HepG2 (cell line): ENCODE results near the gene TOR1B. TPM values are rescaled to one million over a fixed set of nuclear protein-coding genes. Genes with fewer than 3 reads are reported as not detected.

Experiments
- ATAC-seq: fragments of 200-7000 bp; cut with Tn5 transposase; 3 replicates; pipeline ENCODE4 v1.9.1; 2020; ENCODE audit warnings: mild to moderate bottlenecking, moderate library complexity
- BruUV-seq: library from RNA; stranded (reverse); fragments of 400-500 nt; replicated peaks from 2 replicates; lab custom pipeline; 2021; lab: Mats Ljungman, UMichigan
- CTCF ChIA-PET: fragments of 300-600 bp; formaldehyde crosslinking; extraction: SDS; loops from one replicate; lab custom pipeline; 2021; ENCODE audit warnings: low total read pairs, inconsistent platforms, low intra/inter-chr PET ratio; lab: Yijun Ruan, JAX
- POLR2A ChIA-PET: fragments of 350-600 bp; sonication (Branson Sonifier 250); formaldehyde crosslinking; loops from one replicate; lab custom pipeline; 2020; ENCODE audit warnings: antibody characterized with exemption, inconsistent platforms; lab: Yijun Ruan, JAX
- DNase-seq: peaks from one replicate; pipeline ENCODE4 v3.0.0-alpha.2; 2015; ENCODE audit warnings: low spot score
- FAIRE-seq: peaks from 3 replicates; lab custom pipeline; 2011; peaks lifted over from hg19 to GRCh38; lab: Jason Lieb, UNC
- H2AFZ ChIP-seq: one replicate; pipeline ENCODE4 v1.6.1; 2011; ENCODE audit warnings: low read length, inconsistent platforms
- H3K27ac ChIP-seq: fragments of 300-600 bp; 3 replicates; pipeline ENCODE4 v1.8.0; 2011; ENCODE audit warnings: mixed run types, mild to moderate bottlenecking, mixed read lengths, low read length, inconsistent platforms; ENCODE audit not compliant: insufficient read depth; ENCODE audit errors: extremely low read length
- H3K27me3 ChIP-seq, 2 experiments: fragments of 200-600 bp in 1 of 2; 2 replicates in 1 of 2; 3 replicates in 1 of 2; pipeline versions ENCODE4 v1.6.0 to v1.8.0; 2011; ENCODE audit warnings: low read length in 2 of 2, mild to moderate bottlenecking in 2 of 2, moderate library complexity in 2 of 2, inconsistent platforms in 1 of 2; ENCODE audit not compliant: insufficient read depth in 2 of 2, control insufficient read depth in 1 of 2
- H3K36me3 ChIP-seq, 2 experiments: fragments of 200-600 bp in 1 of 2; replicated peaks in 1 of 2; 2 replicates in 1 of 2; 3 replicates in 1 of 2; pipeline versions ENCODE4 v1.5.1 to v1.8.0; 2011; ENCODE audit warnings: low read length in 2 of 2, inconsistent platforms in 1 of 2; ENCODE audit not compliant: insufficient read depth in 2 of 2, control insufficient read depth in 1 of 2
- H3K4me1 ChIP-seq: 2 replicates; pipeline ENCODE4 v1.5.1; 2012; ENCODE audit warnings: low read length, inconsistent platforms; ENCODE audit not compliant: insufficient read depth
- H3K4me2 ChIP-seq: 2 replicates; pipeline ENCODE4 v1.6.0; 2011; ENCODE audit warnings: low read depth, low read length, inconsistent platforms
- H3K4me3 ChIP-seq, 3 experiments: fragments of 200-600 bp in 1 of 3; sonication (generic), shearing (Covaris generic) in 1 of 3; replicated peaks in 1 of 3; 2 replicates each; pipeline ENCODE4 v1.5.1; 2011 to 2016; ENCODE audit warnings: low read length in 3 of 3, inconsistent platforms in 2 of 3, low read depth in 2 of 3, mild to moderate bottlenecking in 2 of 3, control low read depth in 1 of 3, mixed read lengths in 1 of 3; ENCODE audit not compliant: insufficient read depth in 1 of 3
- H3K79me2 ChIP-seq: one replicate; pipeline ENCODE4 v1.6.1; 2011; ENCODE audit warnings: low read length, inconsistent platforms; ENCODE audit not compliant: insufficient read depth
- H3K9ac ChIP-seq: 2 replicates; pipeline ENCODE4 v1.6.0; 2011; ENCODE audit warnings: mild to moderate bottlenecking, low read depth, low read length, inconsistent platforms; ENCODE audit not compliant: insufficient read depth
- H3K9me3 ChIP-seq: 2 replicates; pipeline ENCODE4 v1.5.1; 2012; ENCODE audit warnings: mild to moderate bottlenecking, low read length
- H4K20me1 ChIP-seq: 2 replicates; pipeline ENCODE4 v1.6.0; 2011; ENCODE audit warnings: inconsistent platforms, mild to moderate bottlenecking, low read length, moderate library complexity; ENCODE audit not compliant: insufficient read depth
- AHR ChIP-seq: IDR thresholded peaks from 2 replicates; pipeline ENCODE4 v1.6.1; 2018; ENCODE audit warnings: missing genetic modification reagents, missing compliant biosample characterization
- FOXP1 ChIP-seq, 2 experiments: fragments of 450-650 bp in 1 of 2; IDR thresholded peaks; 2 replicates each; pipeline ENCODE4 v1.6.1; 2017 to 2018; ENCODE audit warnings: antibody characterized with exemption in 1 of 2
- PLRG1 ChIP-seq: fragments of 450-650 bp; conservative IDR thresholded peaks from 2 replicates; pipeline ENCODE4 v1.6.1; 2016
- SOX13 ChIP-seq, 3 experiments: fragments of 450-650 bp in 1 of 3; sonication (generic) in 1 of 3; formaldehyde crosslinking in 1 of 3; IDR thresholded peaks in 2 of 3; conservative IDR thresholded peaks in 1 of 3; 2 replicates each; pipeline versions ENCODE4 v1.5.0 to v1.6.1; 2016 to 2020; ENCODE audit warnings: antibody characterized with exemption in 1 of 3, mild to moderate bottlenecking in 1 of 3, missing compliant biosample characterization in 1 of 3, missing genetic modification reagents in 1 of 3, moderate library complexity in 1 of 3
- XRCC5 ChIP-seq: fragments of 200-400 bp; formaldehyde crosslinking; optimal IDR thresholded peaks from 2 replicates; pipeline ENCODE3; 2017; ENCODE audit warnings: mild to moderate bottlenecking, low read length
- ZMAT3 ChIP-seq: sonication (generic); formaldehyde crosslinking; conservative IDR thresholded peaks from 2 replicates; pipeline ENCODE4 v1.7.0; 2021; ENCODE audit warnings: missing genetic modification reagents
- ZNF274 ChIP-seq: sonication (generic); formaldehyde crosslinking; IDR thresholded peaks from 2 replicates; pipeline ENCODE4 v1.5.1; 2020; ENCODE audit warnings: mild to moderate bottlenecking, missing genetic modification reagents
- ZNF547 ChIP-seq: sonication (generic); formaldehyde crosslinking; IDR thresholded peaks from 2 replicates; pipeline ENCODE4 v1.5.1; 2020; ENCODE audit warnings: mild to moderate bottlenecking, missing genetic modification reagents
- ZNF570 ChIP-seq: sonication (generic); formaldehyde crosslinking; IDR thresholded peaks from 2 replicates; pipeline ENCODE4 v1.4.0; 2020; ENCODE audit warnings: mild to moderate bottlenecking, missing genetic modification reagents, borderline replicate concordance
- ZNF746 ChIP-seq: sonication (generic); formaldehyde crosslinking; IDR thresholded peaks from 2 replicates; pipeline ENCODE4 v1.8.0; 2022; ENCODE audit warnings: mild to moderate bottlenecking, missing genetic modification reagents
- ZZZ3 ChIP-seq: sonication (generic); formaldehyde crosslinking; IDR thresholded peaks from 2 replicates; pipeline ENCODE4 v1.4.0; 2020; ENCODE audit warnings: missing genetic modification reagents, mild to moderate bottlenecking, borderline replicate concordance
- WGBS: methylation state at CpG from one replicate; pipeline ENCODE4 v1.1.6; 2017; ENCODE audit warnings: low lambda C conversion rate; 5-methylcytosine and 5-hydroxymethylcytosine counted together
- in situ Hi-C: cut with HindIII; loops from 2 replicates; pipeline ENCODE4 v1.10.0; 2017; ENCODE audit warnings: low pct_unique_long_range_greater_than_20kb; ENCODE audit not compliant: extremely low pct_ligation_motif_present
- intact Hi-C: fragments of 100-400 bp; cut with micrococcal nuclease; formaldehyde crosslinking; loops from one replicate; pipeline ENCODE4 v1.10.0; 2022; ENCODE audit not compliant: unreplicated experiment
- polyA plus RNA-seq, 8 experiments: library from polyadenylated mRNA; depleted of rRNA in 3 of 8; stranded (reverse) in 7 of 8; unstranded in 1 of 8; fragments of >200 nt; fragmentation: Illumina TruSeq in 4 of 8; extraction: Trizol in 4 of 8; gene quantifications; 2 replicates each; pipeline versions ENCODE4 v1.2.1 to v1.2.3, GENCODE V29; 2011 to 2016; ENCODE audit warnings: low read depth in 4 of 8, missing spikeins in 1 of 8, mixed read lengths in 1 of 8; ENCODE audit not compliant: insufficient read depth in 1 of 8
- total RNA-seq, 5 experiments: library from RNA; depleted of rRNA; stranded (reverse); fragments of >200 nt; fragmentation: Illumina TruSeq; extraction: Trizol; gene quantifications; 2 replicates each; pipeline ENCODE4 v1.2.3, GENCODE V29; 2016; ENCODE audit warnings: low read depth in 1 of 5
- TF ChIP-seq, protein P1 (sequence below): sonication (generic); formaldehyde crosslinking; IDR thresholded peaks from 2 replicates; pipeline ENCODE4 v1.4.0; 2020; ENCODE audit warnings: missing genetic modification reagents, borderline replicate concordance
- TF ChIP-seq, protein P2 (sequence below): IDR thresholded peaks from 2 replicates; pipeline ENCODE4 v1.6.1; 2016; ENCODE audit warnings: low read depth, borderline replicate concordance
- TF ChIP-seq, protein P3 (sequence below): sonication (generic); formaldehyde crosslinking; IDR thresholded peaks from 2 replicates; pipeline ENCODE4 v1.8.1; 2023; ENCODE audit warnings: mild to moderate bottlenecking, moderate library complexity, missing genetic modification reagents
- TF ChIP-seq, protein P4 (sequence below): sonication (generic); formaldehyde crosslinking; IDR thresholded peaks from 2 replicates; pipeline ENCODE4 v1.4.0; 2020; ENCODE audit warnings: missing genetic modification reagents, borderline replicate concordance

Gene TOR1B
- total and polyA plus RNA-seq, 2 of the 13 experiments (the other 11 are each of a cell fraction or from before 2014, with no cell fraction given): 18.1 to 21.3 TPM

DNA sequence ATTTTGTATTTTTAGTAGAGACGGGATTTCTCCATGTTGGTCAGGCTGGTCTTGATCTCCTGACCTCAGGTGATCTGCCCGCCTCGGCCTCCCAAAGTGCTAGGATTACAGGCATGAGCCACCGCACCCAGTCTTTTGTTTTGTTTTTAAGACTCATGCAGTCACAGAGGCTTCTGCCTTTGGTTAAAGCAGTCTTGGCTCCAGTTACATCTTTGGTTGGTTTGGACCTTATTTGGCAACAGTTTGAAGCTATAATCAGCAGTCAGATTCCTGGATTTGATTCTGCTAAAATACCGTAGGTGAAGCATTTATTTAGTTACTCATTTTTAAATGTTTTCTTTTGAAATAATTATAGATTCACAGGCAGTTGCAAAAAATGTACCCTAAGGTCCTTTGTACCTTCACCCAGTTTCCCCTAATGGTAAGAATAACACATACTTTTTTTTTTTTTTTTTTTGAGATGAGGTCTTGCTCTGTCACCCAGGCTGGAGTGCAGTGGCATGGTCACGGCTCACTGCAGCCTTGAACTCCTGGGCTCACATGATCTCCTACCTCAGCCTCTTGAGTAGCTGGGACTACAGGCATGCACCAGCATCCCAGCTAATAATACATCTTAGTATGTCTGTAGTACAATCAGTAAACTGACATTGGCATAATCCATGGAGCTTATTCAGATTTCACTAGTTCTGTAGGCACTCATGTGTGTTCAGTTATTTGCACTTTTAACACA, 48.0 kb downstream of the TOR1B start (continued):
- TF ChIP-seq, protein P1, sequence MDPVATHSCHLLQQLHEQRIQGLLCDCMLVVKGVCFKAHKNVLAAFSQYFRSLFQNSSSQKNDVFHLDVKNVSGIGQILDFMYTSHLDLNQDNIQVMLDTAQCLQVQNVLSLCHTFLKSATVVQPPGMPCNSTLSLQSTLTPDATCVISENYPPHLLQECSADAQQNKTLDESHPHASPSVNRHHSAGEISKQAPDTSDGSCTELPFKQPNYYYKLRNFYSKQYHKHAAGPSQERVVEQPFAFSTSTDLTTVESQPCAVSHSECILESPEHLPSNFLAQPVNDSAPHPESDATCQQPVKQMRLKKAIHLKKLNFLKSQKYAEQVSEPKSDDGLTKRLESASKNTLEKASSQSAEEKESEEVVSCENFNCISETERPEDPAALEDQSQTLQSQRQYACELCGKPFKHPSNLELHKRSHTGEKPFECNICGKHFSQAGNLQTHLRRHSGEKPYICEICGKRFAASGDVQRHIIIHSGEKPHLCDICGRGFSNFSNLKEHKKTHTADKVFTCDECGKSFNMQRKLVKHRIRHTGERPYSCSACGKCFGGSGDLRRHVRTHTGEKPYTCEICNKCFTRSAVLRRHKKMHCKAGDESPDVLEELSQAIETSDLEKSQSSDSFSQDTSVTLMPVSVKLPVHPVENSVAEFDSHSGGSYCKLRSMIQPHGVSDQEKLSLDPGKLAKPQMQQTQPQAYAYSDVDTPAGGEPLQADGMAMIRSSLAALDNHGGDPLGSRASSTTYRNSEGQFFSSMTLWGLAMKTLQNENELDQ (CRISPR knock-in tag): no peak
- no peak for TF ChIP-seq FOXP1 (IDR thresholded peaks at IDR 0.05)
- no peak for TF ChIP-seq FOXP1 (CRISPR knock-in tag; IDR thresholded peaks at IDR 0.05)
- no peak for TF ChIP-seq AHR
- TF ChIP-seq, protein P2, sequence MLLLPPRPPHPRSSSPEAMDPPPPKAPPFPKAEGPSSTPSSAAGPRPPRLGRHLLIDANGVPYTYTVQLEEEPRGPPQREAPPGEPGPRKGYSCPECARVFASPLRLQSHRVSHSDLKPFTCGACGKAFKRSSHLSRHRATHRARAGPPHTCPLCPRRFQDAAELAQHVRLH: no peak
- no peak for TF ChIP-seq PLRG1
- no peak for TF ChIP-seq ZNF274 (CRISPR knock-in tag)
- no peak for TF ChIP-seq ZZZ3
- TF ChIP-seq, protein P3, sequence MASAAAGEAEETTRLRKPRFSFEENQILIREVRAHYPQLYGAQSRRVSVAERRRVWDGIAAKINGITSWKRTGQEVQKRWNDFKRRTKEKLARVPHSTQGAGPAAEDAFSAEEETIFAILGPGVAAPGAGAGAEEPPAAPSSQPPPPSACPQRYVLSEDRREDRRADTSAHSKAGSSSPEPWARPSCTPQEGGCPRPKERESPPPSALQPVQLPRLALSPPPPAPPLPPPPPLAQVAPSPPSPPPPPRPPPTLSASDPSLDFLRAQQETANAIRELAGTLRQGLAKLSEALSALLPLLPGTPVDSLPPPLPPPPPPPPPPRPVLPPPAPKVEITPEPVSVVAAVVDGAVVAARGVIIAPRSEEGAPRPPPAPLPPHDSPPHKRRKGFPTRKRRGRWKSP (CRISPR knock-in tag): no peak

DNA sequence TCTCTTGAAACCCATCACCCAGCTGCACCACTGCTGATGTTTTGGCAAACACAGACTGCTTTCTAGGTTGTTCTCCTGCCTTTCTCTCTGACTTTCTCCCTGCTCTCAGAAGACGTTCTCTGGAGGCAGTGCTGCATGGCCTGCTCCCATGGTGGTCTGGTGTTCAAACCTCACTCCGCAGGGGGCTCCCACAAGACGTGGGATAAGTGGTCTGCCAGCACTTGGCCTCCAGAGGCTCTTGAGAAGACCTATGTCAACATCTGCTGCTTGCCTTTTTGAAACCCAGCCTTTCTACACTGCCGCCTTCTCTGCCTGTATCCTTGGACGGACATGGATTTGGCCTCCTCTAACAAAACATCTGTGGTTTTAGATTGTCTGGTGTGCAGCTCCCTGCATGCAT, 48.8 kb downstream of the TOR1B start:
- intact Hi-C loops: no loop called here
- Histone ChIP-seq H3K9me3 (no peaks in the 10 kb centered on the region), H3K4me1 (no peaks in the 10 kb centered on the region), H2AFZ (no peak overlapping the region), H3K36me3 (peaks cover 3 to 16% of the 10 kb centered on the region in 2 experiments; a peak in 3 of 5 replicates), H3K4me2 (no peak overlapping the region), H3K27me3 (no peaks in the 10 kb centered on the region), H4K20me1 (no peaks in the 10 kb centered on the region), H3K27ac (no peak overlapping the region), H3K4me3 (no peak overlapping the region), H3K9ac (no peak overlapping the region), H3K79me2 (no peaks in the 10 kb centered on the region)
- DNase-seq: no peak
- ATAC-seq: no peak
- no TSS peak for BruUV-seq
- in situ Hi-C loops: no loop called here
- no peak for FAIRE-seq
- CTCF ChIA-PET: no interaction called here
- WGBS: 82% methylated on average over 5 of the region's 5 CpGs
- POLR2A ChIA-PET: no interaction called here
- TF ChIP-seq ZMAT3 (CRISPR knock-in tag) (no peak), XRCC5 (no peak), SOX13 (IDR thresholded peaks at IDR 0.05) (no peak), SOX13 (CRISPR knock-in tag; conservative IDR thresholded peaks at IDR 0.05 in 1 of 2, IDR thresholded peaks at IDR 0.05 in 1 of 2) (no peak), ZNF547 (CRISPR knock-in tag) (no peak), ZNF570 (CRISPR knock-in tag) (no peak), ZNF746 (CRISPR knock-in tag) (no peak)
- TF ChIP-seq, protein P4, sequence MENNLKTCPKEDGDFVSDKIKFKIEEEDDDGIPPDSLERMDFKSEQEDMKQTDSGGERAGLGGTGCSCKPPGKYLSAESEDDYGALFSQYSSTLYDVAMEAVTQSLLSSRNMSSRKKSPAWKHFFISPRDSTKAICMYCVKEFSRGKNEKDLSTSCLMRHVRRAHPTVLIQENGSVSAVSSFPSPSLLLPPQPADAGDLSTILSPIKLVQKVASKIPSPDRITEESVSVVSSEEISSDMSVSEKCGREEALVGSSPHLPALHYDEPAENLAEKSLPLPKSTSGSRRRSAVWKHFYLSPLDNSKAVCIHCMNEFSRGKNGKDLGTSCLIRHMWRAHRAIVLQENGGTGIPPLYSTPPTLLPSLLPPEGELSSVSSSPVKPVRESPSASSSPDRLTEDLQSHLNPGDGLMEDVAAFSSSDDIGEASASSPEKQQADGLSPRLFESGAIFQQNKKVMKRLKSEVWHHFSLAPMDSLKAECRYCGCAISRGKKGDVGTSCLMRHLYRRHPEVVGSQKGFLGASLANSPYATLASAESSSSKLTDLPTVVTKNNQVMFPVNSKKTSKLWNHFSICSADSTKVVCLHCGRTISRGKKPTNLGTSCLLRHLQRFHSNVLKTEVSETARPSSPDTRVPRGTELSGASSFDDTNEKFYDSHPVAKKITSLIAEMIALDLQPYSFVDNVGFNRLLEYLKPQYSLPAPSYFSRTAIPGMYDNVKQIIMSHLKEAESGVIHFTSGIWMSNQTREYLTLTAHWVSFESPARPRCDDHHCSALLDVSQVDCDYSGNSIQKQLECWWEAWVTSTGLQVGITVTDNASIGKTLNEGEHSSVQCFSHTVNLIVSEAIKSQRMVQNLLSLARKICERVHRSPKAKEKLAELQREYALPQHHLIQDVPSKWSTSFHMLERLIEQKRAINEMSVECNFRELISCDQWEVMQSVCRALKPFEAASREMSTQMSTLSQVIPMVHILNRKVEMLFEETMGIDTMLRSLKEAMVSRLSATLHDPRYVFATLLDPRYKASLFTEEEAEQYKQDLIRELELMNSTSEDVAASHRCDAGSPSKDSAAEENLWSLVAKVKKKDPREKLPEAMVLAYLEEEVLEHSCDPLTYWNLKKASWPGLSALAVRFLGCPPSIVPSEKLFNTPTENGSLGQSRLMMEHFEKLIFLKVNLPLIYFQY (CRISPR knock-in tag): no peak
